ENCODE measurements around the gene TRDN. TPM values are rescaled to one million over a fixed set of nuclear protein-coding genes. Genes with fewer than 3 reads are reported as not detected.
"Not testable (repeated sequence)": the region's sequence is repeated elsewhere in the genome, so short reads cannot be mapped to it uniquely, and the experiment has no call there.

The TRDN gene
- total RNA-seq, 3 donors from 2014 or later, result 0.96 TPM; not detected in 2

DNA sequence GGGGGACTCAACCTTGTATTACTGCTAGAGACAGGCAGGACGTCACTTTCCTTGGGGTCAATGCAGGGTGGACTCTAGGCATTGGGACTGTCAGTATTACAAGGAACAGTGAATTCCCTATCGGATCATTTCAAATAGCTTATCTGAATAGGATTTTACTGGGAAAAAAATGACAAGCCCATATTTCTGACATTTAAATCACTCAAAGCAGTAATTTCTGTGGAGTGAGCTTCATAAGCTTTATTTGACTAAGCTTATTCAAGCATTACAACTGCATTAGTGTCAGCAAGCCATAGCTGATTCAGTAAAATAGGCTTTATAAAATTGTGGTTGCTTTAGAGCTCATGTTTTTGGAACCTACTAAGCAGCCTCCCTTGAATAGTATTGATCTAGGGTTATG, 44.3 kb downstream of the TRDN start:
- no peaks in the 10 kb centered on the region for H3K36me3 ChIP-seq
- H3K9me3 ChIP-seq, result no peaks in the 10 kb centered on the region
- no peaks in the 10 kb centered on the region for H3K4me1 ChIP-seq
- intact Hi-C loops (cut with DNase I; ENCODE audit: low total_unique reads), result no loop called here
- TF ChIP-seq POLR2A (IDR thresholded peaks at IDR 0.05), result no peak
- DNase-seq (ENCODE audit: low spot score in 2 of 2), result no peak
- no peak overlapping the region for H3K27ac ChIP-seq
- H3K4me3 ChIP-seq, result no peak overlapping the region
- no peaks in the 10 kb centered on the region for H3K27me3 ChIP-seq

GRCh38 chr6:123589973-123590372, 46.8 kb downstream of the TRDN start:
- TF ChIP-seq, protein P1, sequence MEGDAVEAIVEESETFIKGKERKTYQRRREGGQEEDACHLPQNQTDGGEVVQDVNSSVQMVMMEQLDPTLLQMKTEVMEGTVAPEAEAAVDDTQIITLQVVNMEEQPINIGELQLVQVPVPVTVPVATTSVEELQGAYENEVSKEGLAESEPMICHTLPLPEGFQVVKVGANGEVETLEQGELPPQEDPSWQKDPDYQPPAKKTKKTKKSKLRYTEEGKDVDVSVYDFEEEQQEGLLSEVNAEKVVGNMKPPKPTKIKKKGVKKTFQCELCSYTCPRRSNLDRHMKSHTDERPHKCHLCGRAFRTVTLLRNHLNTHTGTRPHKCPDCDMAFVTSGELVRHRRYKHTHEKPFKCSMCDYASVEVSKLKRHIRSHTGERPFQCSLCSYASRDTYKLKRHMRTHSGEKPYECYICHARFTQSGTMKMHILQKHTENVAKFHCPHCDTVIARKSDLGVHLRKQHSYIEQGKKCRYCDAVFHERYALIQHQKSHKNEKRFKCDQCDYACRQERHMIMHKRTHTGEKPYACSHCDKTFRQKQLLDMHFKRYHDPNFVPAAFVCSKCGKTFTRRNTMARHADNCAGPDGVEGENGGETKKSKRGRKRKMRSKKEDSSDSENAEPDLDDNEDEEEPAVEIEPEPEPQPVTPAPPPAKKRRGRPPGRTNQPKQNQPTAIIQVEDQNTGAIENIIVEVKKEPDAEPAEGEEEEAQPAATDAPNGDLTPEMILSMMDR (IDR thresholded peaks at IDR 0.05), result no peak
- TF ChIP-seq POLR2A (IDR thresholded peaks at IDR 0.05) (no peak), POLR2AphosphoS5 (IDR thresholded peaks at IDR 0.05) (no peak)
- no peaks in the 10 kb centered on the region for H3K27me3 ChIP-seq
- H3K9me3 ChIP-seq, result no peaks in the 10 kb centered on the region
- no peak for DNase-seq (ENCODE audit: low spot score in 2 of 2)
- no peaks in the 10 kb centered on the region for H3K4me1 ChIP-seq
- no peak overlapping the region for H3K27ac ChIP-seq
- H3K36me3 ChIP-seq, result no peaks in the 10 kb centered on the region
- intact Hi-C loops (cut with DNase I; ENCODE audit: low total_unique reads), result no loop called here
- H3K4me3 ChIP-seq, result no peak overlapping the region

GRCh38 chr6:123589317-123589716, 47.4 kb downstream of the TRDN start:
- intact Hi-C loops (cut with DNase I; ENCODE audit: low total_unique reads), result no loop called here
- Histone ChIP-seq H3K27me3 (no peaks in the 10 kb centered on the region), H3K4me1 (no peaks in the 10 kb centered on the region), H3K27ac (no peak overlapping the region), H3K9me3 (no peaks in the 10 kb centered on the region), H3K36me3 (no peaks in the 10 kb centered on the region), H3K4me3 (no peak overlapping the region)
- DNase-seq (ENCODE audit: low spot score in 2 of 2), result no peak
- no peak for TF ChIP-seq POLR2AphosphoS5 (IDR thresholded peaks at IDR 0.05)
- no peak for TF ChIP-seq POLR2A (IDR thresholded peaks at IDR 0.05)
- TF ChIP-seq, protein P1 (IDR thresholded peaks at IDR 0.05), result no peak

DNA sequence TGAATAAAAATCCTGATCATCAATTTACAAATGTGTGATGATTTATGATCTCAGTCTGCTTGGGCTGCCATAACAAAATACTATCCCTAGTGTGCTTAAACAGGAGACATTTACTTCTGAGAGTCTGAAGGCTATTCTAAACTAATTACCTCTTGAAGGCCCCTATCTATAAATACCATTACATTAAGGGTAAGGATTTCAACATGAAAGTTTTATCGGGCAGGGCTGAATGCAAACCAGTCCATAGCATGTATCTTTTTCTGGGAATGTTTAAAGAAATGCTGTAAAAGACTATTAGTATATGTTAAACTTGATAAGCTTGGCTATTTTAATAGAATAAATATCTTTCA, 48.2 kb downstream of the TRDN start:
- no peaks in the 10 kb centered on the region for H3K36me3 ChIP-seq
- H3K9me3 ChIP-seq, result no peaks in the 10 kb centered on the region
- H3K4me3 ChIP-seq, result no peak overlapping the region
- no peak for DNase-seq (ENCODE audit: low spot score in 2 of 2)
- no peak for TF ChIP-seq POLR2AphosphoS5 (IDR thresholded peaks at IDR 0.05)
- TF ChIP-seq, protein P1 (IDR thresholded peaks at IDR 0.05), result no peak
- TF ChIP-seq POLR2A (IDR thresholded peaks at IDR 0.05), result no peak
- no peak overlapping the region for H3K27ac ChIP-seq
- intact Hi-C loops (cut with DNase I; ENCODE audit: low total_unique reads), result no loop called here
- no peaks in the 10 kb centered on the region for H3K27me3 ChIP-seq
- H3K4me1 ChIP-seq, result no peaks in the 10 kb centered on the region

DNA sequence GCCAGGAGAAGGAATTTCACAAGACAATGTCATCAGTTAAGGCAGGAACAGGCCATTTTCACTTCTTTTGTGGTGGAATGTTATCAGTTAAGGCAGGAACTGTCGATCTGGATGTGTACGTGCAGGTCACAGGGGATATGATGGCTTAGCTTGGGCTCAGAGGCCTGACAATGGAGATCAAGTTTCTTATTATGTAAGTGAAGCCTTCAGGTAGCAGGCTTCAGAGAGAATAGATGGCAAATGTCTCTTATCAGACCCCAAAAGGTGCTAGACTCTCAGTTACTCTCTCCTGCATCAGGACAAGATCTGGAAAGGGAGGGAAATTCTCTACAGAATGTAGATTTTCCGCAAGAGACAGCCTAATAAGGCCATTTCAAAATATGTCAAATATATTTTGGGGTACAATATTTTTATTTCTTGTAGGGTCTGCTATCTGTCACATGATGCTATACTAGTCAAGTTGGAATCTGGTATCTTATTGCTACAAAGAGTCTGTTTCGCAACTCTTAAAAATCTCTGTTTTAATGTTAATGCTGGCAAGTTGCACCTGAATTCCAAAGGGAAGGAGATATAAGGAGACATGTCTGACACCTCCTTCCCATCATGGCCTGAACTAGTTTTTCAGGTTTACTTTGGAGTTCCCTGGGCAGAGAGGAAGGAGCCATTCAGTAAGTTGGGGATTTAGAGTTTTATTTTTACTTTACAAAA, 48.8 kb downstream of the TRDN start:
- intact Hi-C loops (cut with DNase I; ENCODE audit: low total_unique reads), result no loop called here
- Histone ChIP-seq H3K9me3 (no peaks in the 10 kb centered on the region), H3K27ac (no peak overlapping the region), H3K4me3 (no peak overlapping the region), H3K36me3 (no peaks in the 10 kb centered on the region), H3K27me3 (no peaks in the 10 kb centered on the region), H3K4me1 (no peaks in the 10 kb centered on the region)
- DNase-seq (ENCODE audit: low spot score in 2 of 2), result no peak
- TF ChIP-seq, protein P1 (IDR thresholded peaks at IDR 0.05), result no peak
- TF ChIP-seq POLR2AphosphoS5 (IDR thresholded peaks at IDR 0.05), result no peak
- no peak for TF ChIP-seq POLR2A (IDR thresholded peaks at IDR 0.05)

DNA sequence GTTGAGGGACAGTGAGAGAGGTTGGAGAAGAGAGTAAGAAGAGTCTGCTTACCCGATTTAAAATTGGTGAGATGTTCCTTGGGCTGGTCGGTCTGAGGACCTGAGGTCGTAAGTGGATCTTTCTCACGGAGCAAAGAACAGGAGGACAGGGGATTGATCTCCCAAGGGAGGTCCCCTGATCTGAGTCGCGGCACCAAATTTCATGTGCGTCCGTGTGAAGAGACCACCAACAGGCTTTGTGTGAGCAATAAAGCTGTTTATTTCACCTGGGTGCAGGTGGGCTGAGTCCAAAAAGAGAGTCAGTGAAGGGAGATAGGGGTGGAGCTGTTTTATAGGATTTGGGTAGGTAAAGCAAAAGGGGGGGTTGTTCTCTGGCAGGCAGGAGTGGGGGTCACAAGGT, 49.3 kb downstream of the TRDN start:
- H3K9me3 ChIP-seq; H3K27ac ChIP-seq; H3K36me3 ChIP-seq; intact Hi-C loops (cut with DNase I; ENCODE audit: low total_unique reads); H3K4me3 ChIP-seq; H3K4me1 ChIP-seq; DNase-seq (ENCODE audit: low spot score in 2 of 2); H3K27me3 ChIP-seq: not testable (repeated sequence)

Data from breast epithelium (tissue), 4 donors.